NCI-H1417 treated with DMSO at 0.1 percent for 48 hours (cell line): ENCODE results near the gene ACP1.

Source experiments
- DNase-seq: peaks from one replicate; lab custom pipeline; 2025; lab: John Stamatoyannopoulos, UW

Gene ACP1

DNA sequence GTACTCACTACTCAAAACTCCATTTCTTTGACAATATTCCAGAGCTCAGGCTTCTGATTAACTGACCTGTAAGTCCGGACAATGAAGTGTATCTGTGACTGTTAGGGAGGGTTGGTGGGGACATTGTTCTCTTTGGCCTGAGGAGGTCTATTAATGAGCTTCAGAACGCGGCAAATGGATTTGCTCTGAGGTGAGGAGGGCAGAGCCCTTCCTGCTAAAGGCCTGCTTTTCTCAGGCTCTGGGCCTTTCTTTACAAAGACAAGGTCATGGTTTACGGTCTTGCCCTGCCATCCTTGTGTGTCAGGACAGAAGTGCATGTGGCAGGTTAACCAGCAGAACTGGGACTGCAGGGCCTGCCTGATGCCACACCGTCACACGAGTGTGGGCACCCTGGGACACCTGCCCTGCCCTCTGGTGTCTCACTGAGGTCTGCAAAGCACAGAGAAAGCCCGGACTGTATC, 15.9 kb downstream of the ACP1 start:
- no peak for DNase-seq

DNA sequence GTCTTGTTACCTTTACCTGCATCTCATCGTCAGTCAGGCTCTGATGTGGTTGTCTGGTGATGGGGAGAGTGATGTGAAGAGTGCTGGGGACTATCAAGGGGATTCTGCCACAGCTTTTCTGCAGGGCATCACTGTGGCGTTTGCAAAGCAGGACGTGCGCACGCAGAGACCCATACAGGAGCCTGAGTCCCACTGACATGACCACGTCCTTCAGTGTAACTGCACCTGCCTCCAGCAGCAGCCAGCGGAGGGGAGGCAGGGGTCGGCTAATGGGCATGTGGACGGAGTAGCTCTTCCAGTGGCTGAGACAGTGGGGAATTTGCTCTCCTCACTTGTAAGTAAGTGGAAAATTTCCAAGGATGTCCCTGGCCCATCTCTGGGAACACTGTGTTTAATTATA, 16.6 kb downstream of the ACP1 start:
- DNase-seq: no peak

DNA sequence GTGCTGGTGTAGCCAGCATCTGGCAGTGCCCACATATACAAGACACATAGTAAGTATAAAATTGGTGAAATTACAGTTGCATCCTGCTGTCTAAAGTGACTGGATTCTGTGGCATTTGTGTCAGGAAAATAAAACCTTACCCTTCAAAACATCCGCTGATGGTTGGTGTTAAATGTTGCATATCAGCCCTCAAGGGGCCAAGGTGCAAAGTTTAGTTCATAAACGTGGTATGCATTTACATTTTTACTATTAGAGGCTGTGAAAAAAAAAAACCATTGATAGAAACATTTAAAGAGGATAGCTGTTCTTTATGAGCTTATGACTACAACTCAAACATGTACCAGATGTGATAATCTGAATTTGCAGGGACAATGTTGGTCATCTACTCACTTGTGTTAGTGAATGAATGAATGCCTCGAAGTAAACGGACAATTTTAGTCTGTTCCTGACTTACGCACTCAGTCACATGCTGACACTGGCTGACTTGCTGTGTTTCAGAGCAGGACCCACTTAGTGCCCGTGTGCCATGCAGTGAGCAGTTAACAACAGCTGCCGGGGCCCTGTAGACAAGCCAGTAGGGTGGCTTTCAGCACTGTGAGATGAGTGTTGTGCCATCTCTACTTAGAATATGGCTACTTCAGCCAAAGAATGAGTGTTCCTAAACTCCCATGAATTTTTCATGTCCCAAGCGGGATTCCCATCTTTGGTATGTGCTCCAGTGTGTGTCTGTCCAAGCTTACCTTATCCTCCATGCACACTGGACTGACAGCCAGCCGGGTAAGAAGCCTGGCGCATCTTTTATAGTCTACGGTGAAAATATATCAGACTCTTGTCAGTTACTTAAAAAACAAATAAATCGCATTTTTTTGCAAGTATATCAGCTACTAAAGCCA, 17.9 kb downstream of the ACP1 start:
- no peak for DNase-seq

DNA sequence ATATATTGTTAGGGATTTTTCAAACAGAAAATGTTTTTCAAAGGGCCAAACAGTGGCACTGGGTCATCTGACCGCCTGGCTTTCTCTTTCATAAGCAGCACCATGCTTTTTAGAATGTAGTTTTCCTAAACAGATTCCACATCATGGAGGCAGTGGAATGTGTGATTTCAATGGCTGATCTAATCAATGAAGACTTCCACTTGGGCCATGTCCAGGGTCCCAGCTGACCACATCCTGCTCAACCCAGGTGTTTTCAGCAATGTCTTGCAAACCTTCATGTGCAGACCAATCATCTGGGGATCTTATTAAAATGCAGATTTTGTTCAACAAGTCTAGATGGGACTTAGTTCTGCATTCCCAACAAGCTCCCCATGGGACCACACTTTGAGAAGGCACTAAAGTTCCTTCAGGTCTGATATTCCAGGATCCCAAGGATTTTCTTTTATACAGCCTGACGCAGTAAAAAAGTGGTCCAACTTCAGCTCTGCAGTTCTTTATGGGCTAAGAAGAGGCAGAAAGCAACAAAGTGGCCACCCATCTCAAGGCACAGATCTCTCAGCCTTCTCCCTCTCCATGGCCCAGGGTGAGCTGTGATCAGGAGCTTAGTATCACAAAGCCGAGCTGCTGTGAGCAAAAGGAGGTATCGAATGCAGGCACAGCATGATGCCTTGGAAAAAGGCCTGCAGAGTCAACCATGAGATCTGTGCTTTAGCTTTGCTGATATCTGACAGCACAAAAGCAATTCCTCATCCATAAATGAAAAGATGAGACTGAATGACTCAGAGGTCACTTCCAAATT, 19.4 kb downstream of the ACP1 start:
- DNase-seq: no peak

DNA sequence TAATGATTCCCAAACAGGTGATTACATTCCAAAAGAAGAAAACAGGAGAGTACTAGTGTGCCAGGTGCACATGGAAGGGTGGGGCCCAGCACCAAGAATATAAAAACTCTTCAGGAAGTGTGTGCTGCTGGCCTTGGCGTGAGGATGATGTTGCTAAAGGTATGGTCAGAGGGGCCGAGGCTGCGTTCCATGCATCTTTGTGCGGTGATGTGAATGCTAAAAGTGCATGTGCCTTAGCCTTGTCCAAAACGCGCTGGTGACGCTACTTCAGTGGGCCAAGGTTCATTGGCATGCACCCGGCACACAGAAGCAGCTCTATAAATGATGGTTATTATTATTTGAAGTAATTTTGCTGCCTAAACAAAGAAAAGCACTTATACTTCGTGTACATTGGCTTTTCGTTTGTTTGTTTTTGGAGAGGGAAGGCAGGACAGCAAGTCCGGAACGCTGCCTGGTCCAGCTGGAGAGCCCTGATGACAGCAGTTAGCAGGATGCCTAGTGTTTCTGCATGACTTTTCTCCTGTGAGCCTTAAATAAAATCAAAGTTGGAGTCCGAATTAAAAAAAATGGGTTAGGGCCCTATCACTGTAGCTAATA, 20.2 kb downstream of the ACP1 start:
- no peak for DNase-seq

DNA sequence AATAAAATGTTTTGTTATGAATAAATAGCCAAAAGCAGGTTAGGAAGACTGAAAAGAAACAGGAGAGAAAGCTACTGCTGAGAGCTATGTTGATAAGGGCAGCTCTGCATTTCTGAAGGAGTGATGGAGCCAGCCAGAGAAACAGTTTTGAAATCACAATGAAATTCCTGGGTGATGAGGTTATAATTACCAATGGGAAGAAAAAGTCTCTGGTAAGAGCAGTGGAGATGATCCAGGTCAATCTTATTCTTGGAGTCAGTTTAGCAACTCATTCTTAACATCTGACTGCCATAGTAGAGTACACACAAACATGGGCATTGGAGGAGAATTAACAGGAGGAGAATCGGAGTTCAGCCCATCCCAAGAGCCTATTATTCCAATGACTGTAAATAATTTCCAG, 20.8 kb downstream of the ACP1 start:
- no peak for DNase-seq

DNA sequence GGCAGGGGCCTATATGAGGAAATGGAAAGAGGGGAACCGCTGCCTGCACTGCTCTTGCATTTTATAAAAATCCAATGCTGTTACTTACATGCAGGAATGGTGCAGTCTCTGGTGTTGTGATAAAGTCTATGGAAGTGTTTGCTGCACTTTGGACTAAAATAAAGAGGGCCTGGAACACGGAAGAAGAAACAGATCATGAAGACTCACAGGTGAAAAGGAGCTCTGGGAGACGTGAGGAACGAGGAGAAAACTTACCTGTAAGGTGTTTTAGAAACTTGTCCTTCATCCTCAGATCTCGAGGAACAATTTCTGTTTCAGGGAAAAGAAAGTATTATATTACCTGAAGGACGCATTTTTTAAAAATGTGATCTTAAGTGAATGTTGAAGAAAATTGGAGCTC, 21.3 kb downstream of the ACP1 start:
- no peak for DNase-seq

DNA sequence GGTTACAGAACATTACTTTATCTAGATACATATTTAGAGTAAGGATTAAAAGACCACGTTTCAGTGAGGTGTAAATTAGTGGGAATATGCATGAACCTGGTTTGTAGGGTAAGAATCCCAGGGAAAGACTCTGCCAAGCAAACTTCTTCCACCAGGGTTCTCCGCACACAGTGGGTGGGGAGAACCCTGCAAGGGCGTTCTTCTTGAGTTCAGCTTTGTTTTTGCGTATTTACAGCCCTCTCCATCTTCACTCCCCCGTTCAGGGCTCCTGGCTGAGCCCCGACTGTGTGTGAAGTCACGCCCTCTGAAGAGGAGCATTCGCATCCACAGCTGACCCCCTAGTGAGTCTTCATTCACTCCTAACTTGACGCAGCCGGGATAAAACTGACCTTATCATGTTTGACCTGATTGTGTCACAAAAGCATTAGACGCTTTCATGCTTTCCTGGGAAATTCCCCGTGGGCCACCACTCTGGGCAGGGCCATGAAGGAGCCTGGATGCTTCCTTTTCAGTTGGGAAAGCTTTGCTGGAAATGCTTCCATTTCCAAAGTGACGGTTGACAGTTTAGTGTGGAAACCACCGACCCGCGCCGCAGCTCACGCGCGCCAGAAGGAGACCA, 22.1 kb downstream of the ACP1 start:
- DNase-seq: no peak

DNA sequence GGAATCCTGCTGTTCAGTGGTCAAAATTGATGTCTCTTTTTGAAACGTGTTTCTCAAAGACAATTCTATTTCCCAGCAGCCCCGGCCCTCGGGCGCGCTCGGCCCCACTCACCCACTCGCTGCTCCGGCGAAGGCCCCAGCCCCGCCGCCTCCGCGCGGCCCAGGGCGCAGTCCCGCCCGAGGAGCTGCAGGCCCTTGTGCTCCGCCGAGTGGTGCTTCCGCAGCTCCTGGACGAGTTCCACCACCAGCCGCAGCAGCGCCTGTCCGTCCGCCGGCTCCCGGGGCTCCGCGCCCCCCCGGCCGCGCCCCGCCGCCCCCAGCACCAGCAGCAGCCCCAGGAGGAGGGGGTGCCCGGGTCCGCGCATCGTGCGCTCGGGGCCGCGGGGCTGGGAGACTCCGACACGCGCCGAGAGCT, 22.7 kb downstream of the ACP1 start:
- no peak for DNase-seq

DNA sequence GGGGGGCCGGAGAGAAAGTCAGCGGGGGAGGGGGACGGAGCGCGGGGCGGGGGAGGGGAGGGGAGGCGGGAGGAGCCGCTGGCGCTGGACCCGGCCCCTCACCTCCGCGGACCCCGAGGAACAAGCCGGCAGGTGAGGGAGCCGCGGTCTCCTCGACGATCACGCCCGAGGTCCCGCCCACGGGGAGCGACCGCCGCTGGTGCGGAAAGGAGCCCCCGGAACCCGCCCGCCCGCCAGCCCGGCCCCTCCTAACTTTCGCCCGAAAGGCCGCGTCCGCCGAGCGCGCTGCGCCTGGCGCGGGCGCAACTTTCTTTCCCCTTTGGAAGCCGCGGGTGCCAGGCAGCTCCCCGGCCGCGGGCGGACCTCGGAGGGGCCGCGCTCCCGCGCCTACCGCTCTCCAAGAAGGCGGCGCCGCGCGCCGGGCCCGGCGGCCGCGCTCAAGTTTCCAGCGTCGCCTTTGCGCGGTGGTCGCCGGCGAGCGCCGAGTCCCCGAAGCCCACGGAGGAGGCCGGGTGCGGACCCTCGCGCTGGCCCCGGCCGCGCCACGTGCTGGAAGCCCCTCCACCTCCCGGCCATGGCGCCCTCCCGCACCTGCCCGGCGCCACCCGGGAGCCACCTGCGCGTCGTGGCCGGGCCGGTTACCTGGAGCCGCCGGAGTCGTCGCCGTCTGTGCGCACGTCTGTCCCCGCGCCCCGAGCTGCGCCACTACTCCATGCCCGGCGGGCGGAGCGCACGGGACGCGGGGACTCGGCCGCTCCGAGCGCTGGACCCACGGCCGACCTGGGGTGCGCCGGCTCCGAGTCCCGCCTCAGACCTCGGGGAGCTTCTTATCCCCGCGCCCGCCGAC, 23.4 kb downstream of the ACP1 start, which contains the start of gene ALKAL2:
Gene ALKAL2, minus strand, starts transcription at position 181 of the 847 bp plus-strand sequence. CDS start 256 bp downstream, outside the sequence.
- DNase-seq: no peak

DNA sequence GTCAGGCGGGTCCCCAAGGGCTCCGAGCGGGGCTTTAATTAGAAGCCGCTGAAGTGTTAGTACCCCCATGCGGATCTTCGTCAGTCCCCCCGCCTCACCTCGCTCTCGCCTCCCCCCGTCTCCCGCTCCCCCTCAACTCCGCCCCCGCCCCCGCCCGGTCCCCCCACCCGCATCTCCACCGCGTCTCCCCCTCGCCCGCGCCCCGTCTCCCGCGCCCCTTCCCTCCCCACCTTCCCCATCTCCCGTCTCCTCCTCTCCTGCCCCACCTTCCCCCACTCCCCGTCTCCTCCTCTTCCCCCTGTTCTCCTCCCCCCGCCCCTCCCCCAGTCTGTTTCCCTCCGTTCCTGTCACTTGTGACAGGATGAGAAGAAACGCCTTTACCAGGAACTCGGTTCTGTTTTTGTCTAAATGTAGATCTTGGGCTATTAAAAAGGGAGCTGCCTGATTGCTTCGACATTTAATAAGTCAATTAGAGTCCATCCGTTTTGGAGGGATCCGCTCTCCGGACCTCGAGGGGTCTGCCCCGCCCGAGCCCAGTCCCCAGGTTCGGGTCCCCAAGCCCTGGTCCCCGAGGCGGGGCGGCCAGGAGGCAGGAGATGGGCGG, 24.1 kb downstream of the ACP1 start:
- no peak for DNase-seq

DNA sequence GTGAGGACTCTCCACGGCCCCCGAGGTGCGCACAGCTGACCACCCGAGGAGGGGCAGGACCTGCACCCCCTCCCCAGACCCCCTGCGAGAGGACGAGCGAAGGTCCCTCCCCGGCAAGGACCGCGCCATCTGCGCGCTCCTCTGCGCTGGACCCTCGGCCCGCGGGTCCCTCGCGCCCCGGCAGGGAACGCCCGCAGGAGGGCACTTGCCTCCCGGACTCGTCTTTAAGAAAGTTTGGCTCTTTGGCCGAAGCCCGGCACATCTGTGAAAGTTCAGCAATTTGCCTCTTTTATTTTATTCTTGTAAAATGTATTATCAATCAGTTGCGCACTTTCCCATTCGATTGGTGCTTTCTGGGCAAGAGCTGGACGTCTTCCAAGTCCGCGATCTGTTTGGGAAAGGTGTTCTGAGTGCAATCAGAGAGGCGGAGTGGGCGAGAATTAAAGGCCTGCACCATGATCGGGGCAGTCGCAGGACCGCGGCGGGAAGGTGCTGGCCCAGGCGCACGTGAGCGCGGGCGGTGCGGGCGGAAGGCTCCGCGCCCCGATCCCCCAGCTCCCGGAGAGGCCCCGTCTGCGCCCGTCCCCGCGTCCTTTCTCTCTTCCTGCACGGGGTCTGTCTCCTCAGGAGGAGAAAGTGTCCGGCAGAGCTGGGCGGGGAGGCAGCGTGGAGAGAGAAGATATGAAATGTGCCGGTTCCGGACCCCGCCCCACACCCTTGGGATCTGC, 24.8 kb downstream of the ACP1 start:
- no peak for DNase-seq

DNA sequence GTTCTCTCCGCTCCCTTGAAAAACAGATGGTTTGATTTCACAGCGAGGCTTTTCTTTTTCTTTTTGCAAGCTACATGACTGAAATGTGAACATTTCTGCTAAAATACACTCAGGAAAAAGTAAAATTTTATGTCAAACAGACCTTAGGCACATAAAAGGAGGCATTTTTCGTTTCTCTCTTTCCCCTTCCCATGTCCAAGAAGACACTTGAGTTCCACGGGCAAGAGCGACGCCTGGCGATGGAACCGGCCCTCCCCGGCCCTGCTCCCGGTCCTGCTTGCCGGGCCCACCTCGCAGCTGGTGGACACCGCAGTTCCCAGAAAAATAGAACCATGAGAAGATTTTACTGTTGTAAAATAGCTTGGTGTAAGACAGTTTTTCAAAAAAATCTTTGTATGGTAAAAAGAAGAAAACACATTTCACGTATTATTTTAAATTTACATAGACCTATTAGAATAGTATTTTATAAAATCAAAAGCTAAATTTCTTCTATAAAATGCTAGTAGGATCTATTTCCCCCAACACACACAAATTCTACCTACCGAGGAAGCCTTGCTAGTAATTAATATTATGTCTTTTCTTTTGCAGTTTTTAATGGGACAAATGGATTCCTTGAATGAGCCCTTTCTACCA, 25.5 kb downstream of the ACP1 start:
- no peak for DNase-seq

DNA sequence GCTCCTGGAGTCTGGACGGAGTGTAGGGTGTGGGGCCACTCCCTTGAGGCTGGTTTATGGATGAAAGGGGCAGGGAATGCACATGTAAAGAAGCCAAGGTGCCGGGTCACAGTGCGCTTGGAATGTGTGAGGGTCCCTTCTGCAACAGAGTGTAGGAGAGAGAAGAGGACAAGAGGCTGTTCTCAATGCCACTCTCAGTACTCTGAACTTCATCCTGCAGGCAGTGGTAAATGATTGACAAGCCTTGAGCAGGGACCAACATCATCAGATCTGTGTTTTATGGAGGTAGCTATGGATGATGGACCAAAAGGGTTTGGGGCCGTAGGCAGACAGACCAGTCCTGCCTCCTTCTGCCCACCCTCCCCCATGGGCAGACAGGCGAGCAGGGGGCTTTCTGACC, 30.3 kb downstream of the ACP1 start:
- no peak for DNase-seq

DNA sequence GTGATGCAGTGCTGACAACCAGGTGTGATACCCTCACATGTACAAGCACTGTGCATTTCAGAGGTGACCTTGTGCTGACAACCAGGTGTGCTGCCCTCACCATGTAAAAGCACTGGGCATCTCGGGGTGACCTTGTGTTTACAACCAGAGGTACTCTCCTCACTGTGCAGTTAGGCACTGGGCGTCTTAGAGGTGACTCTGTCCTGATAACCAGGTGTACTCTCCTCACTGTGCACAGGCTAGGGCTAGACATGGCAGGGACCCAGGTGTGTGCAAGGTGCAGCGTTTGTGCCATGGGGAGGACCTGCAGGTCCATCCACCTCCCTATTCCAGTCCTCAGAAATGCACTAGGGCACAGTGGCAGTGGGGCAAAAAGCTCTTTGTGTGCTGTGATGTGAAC, 31.6 kb downstream of the ACP1 start:
- no peak for DNase-seq

DNA sequence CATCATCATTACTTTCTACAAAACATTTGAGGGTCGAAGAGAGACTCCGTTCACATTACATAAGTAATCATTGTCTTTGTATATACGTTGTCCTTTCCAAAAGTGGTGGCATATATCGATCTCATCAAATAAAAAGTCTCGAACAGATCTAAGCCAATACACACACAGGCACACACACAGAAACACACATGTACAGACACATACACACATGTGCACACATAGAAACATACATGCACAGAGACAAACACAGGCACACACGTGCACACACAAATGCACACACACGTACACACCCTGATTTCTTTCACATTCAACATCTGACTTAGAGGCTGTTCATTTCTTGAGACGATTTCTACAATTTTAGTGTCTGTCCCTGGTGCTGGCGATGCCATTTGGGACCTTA, 40.6 kb downstream of the ACP1 start:
- no peak for DNase-seq

DNA sequence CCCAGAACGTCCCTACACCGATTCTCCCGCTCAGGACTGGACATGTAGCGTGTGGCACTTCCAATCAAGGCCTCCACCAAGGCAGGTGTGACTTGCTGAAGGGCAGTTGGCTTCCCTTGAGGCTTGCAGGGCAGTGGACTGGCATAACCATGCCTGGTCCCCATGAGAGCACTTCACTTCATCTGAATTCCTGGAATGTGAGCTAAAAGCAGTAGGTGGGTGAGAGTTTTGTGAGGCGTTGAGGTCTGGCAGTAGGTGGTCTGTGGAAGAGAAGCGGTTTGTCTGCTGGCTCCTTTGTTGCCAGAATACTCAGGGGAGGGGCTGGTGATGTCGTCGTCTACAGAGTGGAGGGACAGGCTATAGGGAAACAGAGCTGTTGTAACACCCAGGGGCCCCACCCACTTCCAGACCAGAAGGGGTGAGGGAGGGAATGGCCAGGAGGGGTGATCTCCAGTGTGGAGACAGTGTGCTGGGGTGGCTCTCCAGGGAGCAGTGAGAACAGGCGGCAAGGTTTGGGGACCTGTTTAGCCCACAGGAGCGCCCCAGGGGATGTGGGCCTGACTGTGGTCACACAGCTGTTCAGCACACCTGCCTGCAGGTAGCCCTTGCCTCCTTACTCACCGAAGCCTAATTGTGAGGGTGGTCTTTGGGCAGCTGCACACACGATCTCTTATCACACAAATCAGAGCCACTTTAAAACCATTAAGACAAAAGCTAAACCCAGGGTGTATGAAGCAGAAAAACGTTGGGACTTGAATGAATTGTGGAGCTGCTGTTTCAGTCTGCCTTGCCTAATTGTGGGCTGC, 44.6 kb downstream of the ACP1 start:
- no peak for DNase-seq

DNA sequence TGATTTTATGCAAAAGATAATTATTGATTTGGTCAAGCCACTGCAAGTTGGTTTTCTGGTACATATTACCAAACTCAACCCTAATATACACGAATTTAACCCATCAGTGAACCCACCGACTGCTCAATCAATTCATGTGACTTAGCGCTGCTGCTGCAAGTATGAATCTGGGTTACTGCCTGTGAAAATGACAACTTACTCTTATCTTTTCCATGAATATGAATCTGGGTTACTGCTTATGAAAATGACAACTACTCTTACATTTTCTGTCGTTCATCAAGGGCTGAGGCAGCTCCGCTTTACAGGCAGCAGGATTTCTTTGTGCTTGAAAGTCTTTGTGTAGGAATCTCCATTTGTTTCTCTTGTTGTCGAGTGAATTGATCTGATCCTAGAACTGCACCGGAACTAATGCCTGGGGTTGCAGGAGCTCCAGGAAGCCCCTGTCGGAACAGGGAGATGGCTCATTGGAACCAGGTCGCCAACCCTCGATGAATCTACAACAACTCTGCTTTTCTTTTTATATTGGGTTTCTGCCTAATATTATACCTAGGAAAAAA, 45.3 kb downstream of the ACP1 start:
- DNase-seq: no peak
